OCI-LY3 (cell line): ENCODE data around the gene C12orf57.

Experiments used
- EZH2phosphoT487 ChIP-seq: fragments of 200-600 bp; shearing (Covaris generic); IDR thresholded peaks from 2 replicates; pipeline ENCODE4 v1.6.1; 2018; ENCODE audit warnings: antibody characterized with exemption, mixed run types, low read depth
- TF ChIP-seq, protein P1 (sequence below): fragments of 200-600, 300-600 bp; sonication (generic); IDR thresholded peaks from 2 replicates; pipeline ENCODE4 v1.5.1; 2014; ENCODE audit warnings: antibody characterized with exemption, low read length, low read depth

GRCh38 chr12:6909421-6910145, 34.2 kb upstream of the C12orf57 start:
- TF ChIP-seq, protein P1, sequence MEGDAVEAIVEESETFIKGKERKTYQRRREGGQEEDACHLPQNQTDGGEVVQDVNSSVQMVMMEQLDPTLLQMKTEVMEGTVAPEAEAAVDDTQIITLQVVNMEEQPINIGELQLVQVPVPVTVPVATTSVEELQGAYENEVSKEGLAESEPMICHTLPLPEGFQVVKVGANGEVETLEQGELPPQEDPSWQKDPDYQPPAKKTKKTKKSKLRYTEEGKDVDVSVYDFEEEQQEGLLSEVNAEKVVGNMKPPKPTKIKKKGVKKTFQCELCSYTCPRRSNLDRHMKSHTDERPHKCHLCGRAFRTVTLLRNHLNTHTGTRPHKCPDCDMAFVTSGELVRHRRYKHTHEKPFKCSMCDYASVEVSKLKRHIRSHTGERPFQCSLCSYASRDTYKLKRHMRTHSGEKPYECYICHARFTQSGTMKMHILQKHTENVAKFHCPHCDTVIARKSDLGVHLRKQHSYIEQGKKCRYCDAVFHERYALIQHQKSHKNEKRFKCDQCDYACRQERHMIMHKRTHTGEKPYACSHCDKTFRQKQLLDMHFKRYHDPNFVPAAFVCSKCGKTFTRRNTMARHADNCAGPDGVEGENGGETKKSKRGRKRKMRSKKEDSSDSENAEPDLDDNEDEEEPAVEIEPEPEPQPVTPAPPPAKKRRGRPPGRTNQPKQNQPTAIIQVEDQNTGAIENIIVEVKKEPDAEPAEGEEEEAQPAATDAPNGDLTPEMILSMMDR, result no peak
- TF ChIP-seq EZH2phosphoT487, result no peak
